ENCODE data around the gene PSORS1C1.

PSORS1C1 gene

GRCh38 chr6:31086788-31087440 lies 27.7 kb upstream of the PSORS1C1 start:
- DNase-seq (ENCODE audit: low spot score in 2 of 2), result no peak
- Mint-ChIP-seq H3K9me3 (no peaks in the 10 kb centered on the region), H3K4me1 (peaks cover 8% of the 10 kb centered on the region), H3K27me3 (peaks cover 30% of the 10 kb centered on the region), H3K27ac (ENCODE audit: low read depth) (no peak overlapping the region), H3K36me3 (ENCODE audit: insufficient read depth) (peaks cover 2% of the 10 kb centered on the region), H3K4me3 (no peak overlapping the region)
- no peak for ATAC-seq (replicated peaks; ENCODE audit: extremely low read depth, poor library complexity, severe bottlenecking)

DNA sequence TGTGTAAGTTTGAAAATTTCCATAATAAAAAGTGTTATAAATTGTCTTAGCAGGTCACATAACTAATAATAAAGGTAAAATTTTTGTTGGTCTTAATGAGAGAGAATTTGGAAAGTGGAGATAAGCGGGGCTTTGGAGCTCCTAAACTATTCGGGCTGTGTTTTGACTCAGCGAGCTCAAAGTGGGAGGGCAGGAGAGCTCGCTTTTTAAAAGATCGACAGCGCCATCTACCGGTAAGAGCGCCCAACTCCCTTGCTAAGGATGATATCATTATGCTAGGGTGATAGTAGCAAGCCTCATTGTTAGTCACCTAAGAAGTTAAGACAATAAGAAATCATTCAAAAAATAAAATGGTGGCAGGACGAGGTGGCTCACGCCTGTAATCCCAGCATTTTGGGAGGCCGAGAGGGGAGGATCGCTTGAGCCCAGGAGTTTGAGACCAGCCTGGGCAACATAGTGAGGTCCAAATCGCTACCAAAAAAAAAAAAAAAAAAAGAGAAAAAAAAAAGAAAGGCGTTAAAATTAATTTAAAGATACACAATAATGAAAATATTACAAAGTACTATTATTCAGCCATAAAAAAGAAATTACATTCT lies 27.0 kb upstream of the PSORS1C1 start:
- H3K36me3 Mint-ChIP-seq (ENCODE audit: insufficient read depth), result peaks cover 2% of the 10 kb centered on the region
- peaks cover 8% of the 10 kb centered on the region for H3K4me1 Mint-ChIP-seq
- no peaks in the 10 kb centered on the region for H3K9me3 Mint-ChIP-seq
- H3K4me3 Mint-ChIP-seq, result no peak overlapping the region
- peak; percentile 84 to 85 for DNase-seq (ENCODE audit: low spot score in 2 of 2)
- peak; percentile 100 for ATAC-seq (replicated peaks; ENCODE audit: extremely low read depth, poor library complexity, severe bottlenecking)
- peak overlapping the region; percentile 87 for H3K27ac Mint-ChIP-seq (ENCODE audit: low read depth)
- H3K27me3 Mint-ChIP-seq, result peaks cover 30% of the 10 kb centered on the region

GRCh38 chr6:31090275-31090972 lies 24.2 kb upstream of the PSORS1C1 start:
- Mint-ChIP-seq H3K4me3 (no peak overlapping the region), H3K27me3 (peaks cover 18% of the 10 kb centered on the region), H3K9me3 (no peaks in the 10 kb centered on the region), H3K27ac (ENCODE audit: low read depth) (no peak overlapping the region), H3K36me3 (ENCODE audit: insufficient read depth) (peaks cover 4% of the 10 kb centered on the region), H3K4me1 (peaks cover 23% of the 10 kb centered on the region)
- ATAC-seq (replicated peaks; ENCODE audit: extremely low read depth, poor library complexity, severe bottlenecking) (no peak), DNase-seq (ENCODE audit: low spot score in 2 of 2) (no peak)

GRCh38 chr6:31090973-31091364 lies 23.6 kb upstream of the PSORS1C1 start:
- DNase-seq (ENCODE audit: low spot score in 2 of 2) (no peak), ATAC-seq (replicated peaks; ENCODE audit: extremely low read depth, poor library complexity, severe bottlenecking) (no peak)
- H3K4me1 Mint-ChIP-seq, result peaks cover 27% of the 10 kb centered on the region
- peaks cover 13% of the 10 kb centered on the region for H3K27me3 Mint-ChIP-seq
- H3K36me3 Mint-ChIP-seq (ENCODE audit: insufficient read depth), result peaks cover 4% of the 10 kb centered on the region
- H3K4me3 Mint-ChIP-seq, result no peak overlapping the region
- no peak overlapping the region for H3K27ac Mint-ChIP-seq (ENCODE audit: low read depth)
- no peaks in the 10 kb centered on the region for H3K9me3 Mint-ChIP-seq

GRCh38 chr6:31091680-31092079 lies 22.9 kb upstream of the PSORS1C1 start:
- ATAC-seq (replicated peaks; ENCODE audit: extremely low read depth, poor library complexity, severe bottlenecking) (no peak), DNase-seq (ENCODE audit: low spot score in 2 of 2) (no peak)
- peaks cover 4% of the 10 kb centered on the region for H3K36me3 Mint-ChIP-seq (ENCODE audit: insufficient read depth)
- no peak overlapping the region for H3K27ac Mint-ChIP-seq (ENCODE audit: low read depth)
- H3K9me3 Mint-ChIP-seq, result no peaks in the 10 kb centered on the region
- peaks cover 12% of the 10 kb centered on the region for H3K27me3 Mint-ChIP-seq
- H3K4me1 Mint-ChIP-seq, result peaks cover 33% of the 10 kb centered on the region
- H3K4me3 Mint-ChIP-seq, result no peak overlapping the region

GRCh38 chr6:31092238-31092637 lies 22.4 kb upstream of the PSORS1C1 start:
- DNase-seq (ENCODE audit: low spot score in 2 of 2) (no peak), ATAC-seq (replicated peaks; ENCODE audit: extremely low read depth, poor library complexity, severe bottlenecking) (no peak)
- H3K27ac Mint-ChIP-seq (ENCODE audit: low read depth), result no peak overlapping the region
- H3K27me3 Mint-ChIP-seq, result peaks cover 8% of the 10 kb centered on the region
- peaks cover 32% of the 10 kb centered on the region for H3K4me1 Mint-ChIP-seq
- peaks cover 4% of the 10 kb centered on the region for H3K36me3 Mint-ChIP-seq (ENCODE audit: insufficient read depth)
- H3K4me3 Mint-ChIP-seq, result no peak overlapping the region
- H3K9me3 Mint-ChIP-seq, result no peaks in the 10 kb centered on the region

DNA sequence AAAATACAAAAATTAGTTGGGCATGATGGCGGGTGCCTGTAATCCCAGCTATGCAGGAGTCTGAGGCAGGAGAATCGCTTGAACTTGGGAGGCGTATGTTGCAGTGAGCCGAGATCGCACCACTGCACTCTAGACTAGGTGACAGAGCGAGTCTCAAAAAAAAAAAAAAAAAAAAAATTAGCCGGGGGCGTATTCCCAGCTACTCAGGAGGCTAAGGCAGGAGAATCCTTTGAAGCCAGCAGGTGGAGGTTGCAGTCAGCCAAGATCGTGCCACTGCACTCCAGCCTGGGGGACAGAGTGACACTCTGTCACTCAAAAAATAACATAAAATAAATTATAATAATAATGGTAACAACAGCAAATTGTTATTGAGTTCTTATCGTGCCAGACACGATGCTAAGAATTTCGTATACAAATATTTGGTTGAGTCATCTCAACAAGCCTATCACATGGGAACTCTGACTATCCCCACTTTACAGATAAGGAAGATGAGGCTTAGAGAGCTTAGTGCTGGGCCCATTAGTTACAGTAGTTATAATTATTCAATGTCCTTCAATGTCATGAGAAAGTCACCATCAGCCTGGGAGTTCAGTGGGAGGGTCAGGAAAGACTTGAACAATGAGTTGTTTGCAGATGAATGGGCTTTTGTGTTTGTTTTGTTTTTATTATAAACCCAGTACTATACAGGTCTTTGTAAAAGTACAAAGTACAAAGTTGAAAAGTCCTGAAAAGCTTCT lies 21.7 kb upstream of the PSORS1C1 start:
- H3K27me3 Mint-ChIP-seq, result peaks cover 1% of the 10 kb centered on the region
- DNase-seq (ENCODE audit: low spot score in 2 of 2) (no peak), ATAC-seq (replicated peaks; ENCODE audit: extremely low read depth, poor library complexity, severe bottlenecking) (no peak)
- H3K4me3 Mint-ChIP-seq, result no peak overlapping the region
- no peak overlapping the region for H3K27ac Mint-ChIP-seq (ENCODE audit: low read depth)
- H3K36me3 Mint-ChIP-seq (ENCODE audit: insufficient read depth), result peaks cover 4% of the 10 kb centered on the region
- H3K4me1 Mint-ChIP-seq, result peaks cover 30% of the 10 kb centered on the region
- H3K9me3 Mint-ChIP-seq, result no peaks in the 10 kb centered on the region

- no peaks in the 10 kb centered on the region for H3K27me3 Mint-ChIP-seq
- DNase-seq (ENCODE audit: low spot score in 2 of 2), result no peak
- peak; percentile 77 for ATAC-seq (replicated peaks; ENCODE audit: extremely low read depth, poor library complexity, severe bottlenecking)
Observed at GRCh38 chr6:31094389-31094881, 20.2 kb upstream of the PSORS1C1 start.

GRCh38 chr6:31096215-31096614 lies 18.4 kb upstream of the PSORS1C1 start:
- Mint-ChIP-seq H3K4me3 (no peak overlapping the region), H3K4me1 (peaks cover 30% of the 10 kb centered on the region), H3K36me3 (ENCODE audit: insufficient read depth) (peaks cover 3% of the 10 kb centered on the region), H3K9me3 (no peaks in the 10 kb centered on the region), H3K27ac (ENCODE audit: low read depth) (no peak overlapping the region), H3K27me3 (no peaks in the 10 kb centered on the region)
- ATAC-seq (replicated peaks; ENCODE audit: extremely low read depth, poor library complexity, severe bottlenecking), result no peak
- DNase-seq (ENCODE audit: low spot score in 2 of 2), result no peak

More at GRCh38 chr6:31094389-31094881, 20.2 kb upstream of the PSORS1C1 start:
- H3K4me1 Mint-ChIP-seq, result peaks cover 30% of the 10 kb centered on the region
- H3K4me3 Mint-ChIP-seq, result peak overlapping the region; percentile 49
- H3K9me3 Mint-ChIP-seq, result no peaks in the 10 kb centered on the region
- peak overlapping the region; percentile 77 for H3K27ac Mint-ChIP-seq (ENCODE audit: low read depth)
- peaks cover 4% of the 10 kb centered on the region for H3K36me3 Mint-ChIP-seq (ENCODE audit: insufficient read depth)

DNA sequence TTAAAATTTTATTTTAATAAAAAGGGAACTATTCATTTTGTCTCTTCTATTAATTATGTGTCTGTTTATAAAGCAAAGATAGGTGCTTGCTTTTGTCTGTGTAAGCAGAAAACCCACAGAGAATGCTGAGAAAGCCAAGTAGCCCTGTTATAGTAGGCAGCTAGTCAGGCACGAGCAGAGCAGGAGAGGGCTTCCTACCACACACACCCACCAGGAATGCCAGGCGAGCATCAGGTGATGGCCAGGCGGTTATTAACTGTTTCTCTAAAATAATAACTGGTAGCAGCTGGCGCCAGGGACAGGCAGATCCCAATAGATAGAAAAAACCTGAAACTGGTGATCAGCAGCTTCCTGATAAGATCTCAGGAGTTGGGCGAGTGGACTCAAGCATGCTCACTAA lies 17.9 kb upstream of the PSORS1C1 start:
- Mint-ChIP-seq H3K27ac (ENCODE audit: low read depth) (no peak overlapping the region), H3K36me3 (ENCODE audit: insufficient read depth) (peaks cover 4% of the 10 kb centered on the region), H3K4me3 (no peak overlapping the region), H3K9me3 (no peaks in the 10 kb centered on the region), H3K27me3 (no peaks in the 10 kb centered on the region), H3K4me1 (peaks cover 30% of the 10 kb centered on the region)
- no peak for DNase-seq (ENCODE audit: low spot score in 2 of 2)
- ATAC-seq (replicated peaks; ENCODE audit: extremely low read depth, poor library complexity, severe bottlenecking), result no peak

- H3K36me3 Mint-ChIP-seq (ENCODE audit: insufficient read depth), result peaks cover 6% of the 10 kb centered on the region
- no peak for ATAC-seq (replicated peaks; ENCODE audit: extremely low read depth, poor library complexity, severe bottlenecking)
- no peak for DNase-seq (ENCODE audit: low spot score in 2 of 2)
- H3K27me3 Mint-ChIP-seq, result no peaks in the 10 kb centered on the region
- peaks cover 30% of the 10 kb centered on the region for H3K4me1 Mint-ChIP-seq
- H3K4me3 Mint-ChIP-seq, result no peak overlapping the region
- H3K27ac Mint-ChIP-seq (ENCODE audit: low read depth), result no peak overlapping the region
- no peaks in the 10 kb centered on the region for H3K9me3 Mint-ChIP-seq
Observed at GRCh38 chr6:31098449-31098938, 16.1 kb upstream of the PSORS1C1 start.

GRCh38 chr6:31103136-31103535 lies 11.5 kb upstream of the PSORS1C1 start:
- no peak overlapping the region for H3K27ac Mint-ChIP-seq (ENCODE audit: low read depth)
- no peak for DNase-seq (ENCODE audit: low spot score in 2 of 2)
- no peaks in the 10 kb centered on the region for H3K4me1 Mint-ChIP-seq
- H3K27me3 Mint-ChIP-seq, result no peaks in the 10 kb centered on the region
- no peak overlapping the region for H3K4me3 Mint-ChIP-seq
- peaks cover 4% of the 10 kb centered on the region for H3K36me3 Mint-ChIP-seq (ENCODE audit: insufficient read depth)
- no peak for ATAC-seq (replicated peaks; ENCODE audit: extremely low read depth, poor library complexity, severe bottlenecking)
- H3K9me3 Mint-ChIP-seq, result no peaks in the 10 kb centered on the region
